Myocyte (in vitro differentiated cells): Measurements from ENCODE around the gene EPSTI1. TPM values are rescaled to one million over a fixed set of nuclear protein-coding genes. Genes with fewer than 3 reads are reported as not detected.

ENCODE experiments used
- DNase-seq: peaks from one replicate; pipeline ENCODE4 v3.0.0-alpha.2; 2012; ENCODE audit warnings: low read depth
- total RNA-seq: library from RNA; depleted of rRNA; stranded (reverse); fragments of >200 nt; gene quantifications from 2 replicates; pipeline ENCODE4 v1.2.3, GENCODE V29; 2014

EPSTI1 gene
- total RNA-seq, 1 donor from 2014 or later, result 5.5 TPM

GRCh38 chr13:42859760-42860159 lies 132.3 kb downstream of the EPSTI1 start:
- no peak for DNase-seq

GRCh38 chr13:42855410-42855809 lies 136.6 kb downstream of the EPSTI1 start:
- DNase-seq, result no peak

GRCh38 chr13:42852136-42852535 lies 139.9 kb downstream of the EPSTI1 start:
- DNase-seq, result no peak

- DNase-seq, result no peak
Measured at GRCh38 chr13:42849200-42849599, 142.8 kb downstream of the EPSTI1 start.

- peak; percentile 66 for DNase-seq
Measured at GRCh38 chr13:42847891-42848663, 144.0 kb downstream of the EPSTI1 start.

- peak; percentile 46 for DNase-seq
Measured at GRCh38 chr13:42836930-42837690, 154.9 kb downstream of the EPSTI1 start.

Other genes with a start within 250 kb of the EPSTI1 start
- gene FAM216B, start 210.7 kb downstream of the EPSTI1 start, total RNA-seq, result not detected in 2 replicates
- gene DNAJC15, start 31.3 kb upstream of the EPSTI1 start, total RNA-seq, result 5.6 and 16.3 TPM in 2 replicates